ENCODE data around the gene HSD17B14.

HSD17B14 gene

DNA sequence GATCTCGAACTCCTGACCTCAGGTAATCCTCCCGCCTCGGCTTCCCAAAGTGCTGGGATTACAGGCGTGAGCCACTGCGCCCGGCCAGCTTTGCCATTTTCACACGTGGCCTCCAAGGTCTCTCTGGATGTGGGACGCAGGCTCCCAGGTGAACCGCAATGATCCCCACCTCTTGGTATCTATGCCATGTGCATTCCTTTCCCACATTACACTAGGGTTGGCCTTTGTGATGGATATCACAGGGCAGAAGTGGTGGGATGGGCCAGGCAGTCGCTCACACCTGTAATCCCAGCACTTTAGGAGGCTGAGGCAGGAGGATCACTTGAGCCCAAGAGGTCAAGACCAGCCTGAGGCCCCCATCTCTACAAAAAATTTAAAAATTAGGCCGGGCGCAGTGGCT is 58.6 kb downstream of the HSD17B14 start:
- H3K27me3 ChIP-seq (ENCODE audit: insufficient read depth, poor library complexity, severe bottlenecking): no peaks in the 10 kb centered on the region
- H3K4me3 ChIP-seq (replicated peaks; ENCODE audit: insufficient read depth, low read length): no peak overlapping the region
- no peak overlapping the region for H3K27ac ChIP-seq (replicated peaks)
- no peak for DNase-seq (ENCODE audit: low read depth in 1 of 2, low spot score in 1 of 2)
- TF ChIP-seq GABPA (IDR thresholded peaks at IDR 0.05; ENCODE audit: low read depth): no peak
- no peak for TF ChIP-seq SPI1 (IDR thresholded peaks at IDR 0.05; ENCODE audit: borderline replicate concordance, low read depth)
- TF ChIP-seq CTCF (IDR thresholded peaks at IDR 0.05; ENCODE audit: insufficient read depth, low read length): no peak
- TF ChIP-seq, protein P1, sequence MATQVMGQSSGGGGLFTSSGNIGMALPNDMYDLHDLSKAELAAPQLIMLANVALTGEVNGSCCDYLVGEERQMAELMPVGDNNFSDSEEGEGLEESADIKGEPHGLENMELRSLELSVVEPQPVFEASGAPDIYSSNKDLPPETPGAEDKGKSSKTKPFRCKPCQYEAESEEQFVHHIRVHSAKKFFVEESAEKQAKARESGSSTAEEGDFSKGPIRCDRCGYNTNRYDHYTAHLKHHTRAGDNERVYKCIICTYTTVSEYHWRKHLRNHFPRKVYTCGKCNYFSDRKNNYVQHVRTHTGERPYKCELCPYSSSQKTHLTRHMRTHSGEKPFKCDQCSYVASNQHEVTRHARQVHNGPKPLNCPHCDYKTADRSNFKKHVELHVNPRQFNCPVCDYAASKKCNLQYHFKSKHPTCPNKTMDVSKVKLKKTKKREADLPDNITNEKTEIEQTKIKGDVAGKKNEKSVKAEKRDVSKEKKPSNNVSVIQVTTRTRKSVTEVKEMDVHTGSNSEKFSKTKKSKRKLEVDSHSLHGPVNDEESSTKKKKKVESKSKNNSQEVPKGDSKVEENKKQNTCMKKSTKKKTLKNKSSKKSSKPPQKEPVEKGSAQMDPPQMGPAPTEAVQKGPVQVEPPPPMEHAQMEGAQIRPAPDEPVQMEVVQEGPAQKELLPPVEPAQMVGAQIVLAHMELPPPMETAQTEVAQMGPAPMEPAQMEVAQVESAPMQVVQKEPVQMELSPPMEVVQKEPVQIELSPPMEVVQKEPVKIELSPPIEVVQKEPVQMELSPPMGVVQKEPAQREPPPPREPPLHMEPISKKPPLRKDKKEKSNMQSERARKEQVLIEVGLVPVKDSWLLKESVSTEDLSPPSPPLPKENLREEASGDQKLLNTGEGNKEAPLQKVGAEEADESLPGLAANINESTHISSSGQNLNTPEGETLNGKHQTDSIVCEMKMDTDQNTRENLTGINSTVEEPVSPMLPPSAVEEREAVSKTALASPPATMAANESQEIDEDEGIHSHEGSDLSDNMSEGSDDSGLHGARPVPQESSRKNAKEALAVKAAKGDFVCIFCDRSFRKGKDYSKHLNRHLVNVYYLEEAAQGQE (IDR thresholded peaks at IDR 0.05; ENCODE audit: insufficient replicate concordance, low read depth): no peak
- TF ChIP-seq POLR2AphosphoS5 (IDR thresholded peaks at IDR 0.05; ENCODE audit: low read depth): no peak

- Histone ChIP-seq H3K27me3 (ENCODE audit: insufficient read depth, poor library complexity, severe bottlenecking) (no peaks in the 10 kb centered on the region), H3K27ac (replicated peaks) (no peak overlapping the region), H3K4me3 (replicated peaks; ENCODE audit: insufficient read depth, low read length) (no peak overlapping the region)
- DNase-seq (ENCODE audit: low read depth in 1 of 2, low spot score in 1 of 2): no peak
- TF ChIP-seq POLR2AphosphoS5 (IDR thresholded peaks at IDR 0.05; ENCODE audit: low read depth): no peak
- no peak for TF ChIP-seq CTCF (IDR thresholded peaks at IDR 0.05; ENCODE audit: insufficient read depth, low read length)
- TF ChIP-seq GABPA (IDR thresholded peaks at IDR 0.05; ENCODE audit: low read depth): no peak
- no peak for TF ChIP-seq SPI1 (IDR thresholded peaks at IDR 0.05; ENCODE audit: borderline replicate concordance, low read depth)
Measured at GRCh38 chr19:48777139-48777538, 59.2 kb downstream of the HSD17B14 start.

- no peak for DNase-seq (ENCODE audit: low read depth in 1 of 2, low spot score in 1 of 2)
- Histone ChIP-seq H3K4me3 (replicated peaks; ENCODE audit: insufficient read depth, low read length) (no peak overlapping the region), H3K27ac (replicated peaks) (no peak overlapping the region), H3K27me3 (ENCODE audit: insufficient read depth, poor library complexity, severe bottlenecking) (no peaks in the 10 kb centered on the region)
- TF ChIP-seq CTCF (IDR thresholded peaks at IDR 0.05; ENCODE audit: insufficient read depth, low read length): no peak
- no peak for TF ChIP-seq GABPA (IDR thresholded peaks at IDR 0.05; ENCODE audit: low read depth)
- TF ChIP-seq, protein P1 (IDR thresholded peaks at IDR 0.05; ENCODE audit: insufficient replicate concordance, low read depth): no peak
- no peak for TF ChIP-seq SPI1 (IDR thresholded peaks at IDR 0.05; ENCODE audit: borderline replicate concordance, low read depth)
- TF ChIP-seq POLR2AphosphoS5 (IDR thresholded peaks at IDR 0.05; ENCODE audit: low read depth): no peak
Measured at GRCh38 chr19:48772503-48772953, 63.8 kb downstream of the HSD17B14 start.

All from HL-60 (cell line).